Fibroblast of the aortic adventitia (primary cell): Measurements from ENCODE around the gene TRIM8. TPM values are rescaled to one million over a fixed set of nuclear protein-coding genes. Genes with fewer than 3 reads are reported as not detected.

Source experiments
- DNase-seq: peaks from one replicate; pipeline ENCODE4 v3.0.0-alpha.2; 2010; ENCODE audit warnings: low read depth
- H3K4me3 ChIP-seq: 2 replicates; pipeline ENCODE4 v1.5.1; 2011; ENCODE audit warnings: low read depth, mild to moderate bottlenecking, control low read depth, low read length, moderate library complexity
- CTCF ChIP-seq: IDR thresholded peaks from 2 replicates; pipeline ENCODE4 v1.5.1; 2011; ENCODE audit warnings: mild to moderate bottlenecking, low read length, control low read depth, inconsistent platforms; ENCODE audit not compliant: insufficient read depth
- total RNA-seq: library from RNA; depleted of rRNA; stranded (reverse); fragments of >200 nt; gene quantifications from 2 replicates; pipeline ENCODE4 v1.2.3, GENCODE V29; 2012; ENCODE audit warnings: low replicate concordance

Gene TRIM8
- total RNA-seq, 1 donor: 83.0 TPM

DNA sequence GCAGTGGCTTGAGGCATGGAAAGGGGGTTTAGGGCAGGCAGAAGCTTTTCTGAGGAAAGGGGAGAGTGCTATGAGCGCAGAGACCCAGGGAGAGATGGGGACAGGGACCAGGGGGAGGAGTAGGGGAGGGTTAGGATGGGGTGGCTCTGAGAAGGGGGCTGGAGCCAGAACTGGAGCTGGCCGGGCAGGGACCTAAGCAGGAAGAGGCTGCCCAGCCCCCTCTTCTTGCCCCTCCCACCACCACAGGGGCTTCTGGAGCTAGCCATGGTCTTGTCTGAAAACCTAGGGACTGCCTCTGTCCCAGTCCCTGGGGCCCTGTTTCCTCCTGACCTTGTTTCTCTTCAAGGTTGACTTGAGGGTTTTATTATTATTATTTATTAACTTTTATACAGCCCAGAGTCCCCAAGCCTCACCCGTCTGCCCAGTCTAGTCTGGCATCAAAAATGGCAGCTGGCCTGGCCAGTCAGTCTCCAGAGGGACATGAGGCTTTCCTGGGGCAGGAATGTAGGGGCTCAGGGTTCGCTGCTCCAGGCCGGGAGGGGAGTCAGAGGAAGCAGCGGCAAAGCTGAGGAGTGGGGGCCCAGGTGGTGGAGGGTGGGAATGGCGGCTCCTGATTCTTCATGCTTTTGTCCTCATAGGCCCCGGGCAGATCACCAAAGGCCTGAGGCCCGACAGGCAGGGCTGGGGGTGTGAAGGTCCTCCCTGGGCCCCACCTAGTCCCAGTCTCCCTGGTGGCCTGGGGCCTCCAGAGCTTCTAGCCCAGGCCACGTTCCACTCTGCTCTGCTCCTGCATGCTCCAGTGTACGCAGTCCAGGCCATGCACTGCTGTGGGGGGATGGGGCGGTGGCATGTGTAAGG, 5.7 kb downstream of the TRIM8 start:
- peak overlapping the region; percentile 95 for H3K4me3 ChIP-seq
- DNase-seq: no peak
- TF ChIP-seq CTCF: no peak

DNA sequence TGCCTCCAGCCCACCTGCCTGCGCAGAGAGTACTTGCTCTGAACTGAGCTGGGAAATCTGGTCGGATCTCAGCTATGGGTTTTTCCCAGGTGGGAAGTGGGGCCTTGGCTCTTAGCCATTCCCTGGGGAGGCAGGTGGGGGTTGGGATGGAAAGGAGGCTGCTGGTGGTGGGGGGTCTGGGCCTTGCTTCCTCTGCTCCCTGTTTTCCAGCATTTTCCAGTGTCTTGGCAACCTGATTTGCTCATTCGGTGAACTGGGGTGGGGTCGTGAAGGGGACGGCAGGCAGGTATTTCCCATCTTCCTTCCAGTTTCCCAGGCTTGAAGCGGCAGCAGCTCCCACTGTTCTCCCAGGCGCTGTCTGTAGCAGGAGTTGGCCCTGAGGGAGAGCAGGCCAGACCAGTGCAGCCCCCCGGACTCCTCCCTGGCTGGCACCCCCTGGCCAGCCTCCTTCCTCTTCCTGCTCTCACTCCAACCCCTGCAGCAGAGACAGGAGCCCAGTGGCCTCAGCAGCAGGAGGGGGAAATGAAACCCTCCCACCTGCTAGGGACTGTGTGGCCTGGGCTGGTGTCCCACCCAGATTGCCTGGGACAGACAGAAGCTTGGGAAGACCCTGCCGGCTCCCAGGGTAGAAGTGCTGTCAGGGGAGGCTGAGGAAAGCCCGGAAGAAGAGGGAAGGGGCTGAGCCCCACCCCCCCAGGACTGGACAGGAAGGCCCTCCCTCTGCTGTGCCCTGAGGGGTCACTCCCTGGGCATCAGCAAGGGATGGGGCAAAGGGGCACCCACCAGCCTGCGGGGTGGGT, 6.6 kb downstream of the TRIM8 start:
- TF ChIP-seq CTCF: no peak
- H3K4me3 ChIP-seq: peak overlapping the region; percentile 28

GRCh38 chr10:102651455-102652169, 7.3 kb downstream of the TRIM8 start:
- TF ChIP-seq CTCF: no peak
- no peak for DNase-seq
- H3K4me3 ChIP-seq: no peak overlapping the region

More for the DNA sequence above, 6.6 kb downstream of the TRIM8 start:
- DNase-seq: no peak

DNA sequence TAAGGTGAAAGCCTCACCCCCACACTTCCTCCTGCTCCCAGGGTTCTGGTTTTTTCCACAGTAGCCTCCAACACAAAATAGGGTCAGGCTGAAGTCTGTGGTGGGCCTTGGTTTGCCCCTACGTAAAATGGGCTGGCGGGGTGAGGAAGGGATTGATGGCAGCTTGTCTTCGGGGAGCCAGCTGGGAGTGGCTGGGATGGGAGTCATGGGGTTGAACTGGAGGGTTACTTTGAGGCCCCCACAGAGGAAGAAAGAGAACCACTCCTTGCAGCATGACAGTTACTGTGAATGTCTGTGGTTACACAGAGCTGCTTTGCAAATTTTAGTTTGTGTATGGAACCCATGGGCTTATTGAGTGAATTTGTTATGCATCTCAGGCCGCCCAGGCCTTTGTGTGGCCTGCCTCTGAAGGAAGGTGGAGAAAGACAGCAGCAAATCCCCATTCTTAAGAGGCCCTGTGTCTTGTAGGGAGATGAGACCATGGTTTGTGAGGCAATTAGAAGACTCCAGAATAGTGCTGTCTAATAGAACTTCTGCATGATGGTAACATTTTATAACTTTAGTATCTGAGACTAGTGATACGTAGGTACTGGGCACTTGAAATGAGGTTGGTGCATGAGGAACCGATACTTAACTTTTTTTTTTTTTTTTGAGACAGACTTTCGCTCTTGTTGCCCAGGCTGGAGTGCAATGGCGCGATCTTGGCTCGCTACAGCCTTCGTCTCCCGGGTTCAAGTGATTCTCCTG, 8.1 kb downstream of the TRIM8 start:
- H3K4me3 ChIP-seq: no peak overlapping the region
- DNase-seq: no peak
- TF ChIP-seq CTCF: no peak

DNA sequence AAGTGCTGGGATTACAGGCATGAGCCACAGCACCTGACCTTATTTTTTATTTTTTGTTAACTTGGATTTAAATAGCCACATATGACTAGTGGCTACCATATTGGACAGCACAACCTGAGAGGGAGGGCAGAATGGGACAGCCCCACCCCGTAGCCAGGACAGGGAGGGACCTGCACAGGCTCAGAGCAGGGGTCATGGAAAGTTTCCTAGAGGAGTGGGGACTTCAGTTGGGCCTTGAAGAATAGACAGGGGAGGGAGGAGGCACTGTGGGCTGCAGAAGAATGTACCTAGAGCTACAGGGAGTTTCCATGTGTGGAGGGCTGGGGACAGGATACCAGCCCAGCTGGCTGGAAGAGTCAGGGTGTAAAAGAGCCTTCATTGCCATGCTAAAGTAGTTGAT, 8.8 kb downstream of the TRIM8 start:
- no peak for DNase-seq
- TF ChIP-seq CTCF: no peak
- no peak overlapping the region for H3K4me3 ChIP-seq

DNA sequence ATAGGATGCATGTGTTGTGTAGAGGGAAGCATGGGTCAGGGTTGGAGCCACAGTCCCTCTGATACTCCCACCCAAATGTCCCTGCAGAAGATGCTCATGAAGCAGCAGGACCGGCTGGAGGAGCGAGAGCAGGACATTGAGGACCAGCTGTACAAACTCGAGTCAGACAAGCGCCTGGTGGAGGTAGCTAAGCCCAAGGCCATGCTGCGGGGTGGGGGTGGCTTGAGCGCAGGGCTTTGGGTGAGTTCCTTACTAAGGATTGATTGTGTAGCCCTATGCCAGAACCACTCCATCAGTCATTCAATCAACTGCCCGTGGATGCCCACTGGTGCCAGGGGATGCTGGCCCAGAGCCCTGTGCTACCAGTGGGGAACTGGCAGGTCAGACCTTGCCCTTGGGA, 10.3 kb downstream of the TRIM8 start:
- no peak for TF ChIP-seq CTCF
- no peak overlapping the region for H3K4me3 ChIP-seq
- no peak for DNase-seq
